Measurements from ENCODE around the gene DPP9. TPM values are rescaled to one million over a fixed set of nuclear protein-coding genes. Genes with fewer than 3 reads are reported as not detected.

Gene DPP9
- total and polyA plus RNA-seq, 2 of the 4 experiments (the other 2 are of a cell fraction): 12.4 to 33.0 TPM

DNA sequence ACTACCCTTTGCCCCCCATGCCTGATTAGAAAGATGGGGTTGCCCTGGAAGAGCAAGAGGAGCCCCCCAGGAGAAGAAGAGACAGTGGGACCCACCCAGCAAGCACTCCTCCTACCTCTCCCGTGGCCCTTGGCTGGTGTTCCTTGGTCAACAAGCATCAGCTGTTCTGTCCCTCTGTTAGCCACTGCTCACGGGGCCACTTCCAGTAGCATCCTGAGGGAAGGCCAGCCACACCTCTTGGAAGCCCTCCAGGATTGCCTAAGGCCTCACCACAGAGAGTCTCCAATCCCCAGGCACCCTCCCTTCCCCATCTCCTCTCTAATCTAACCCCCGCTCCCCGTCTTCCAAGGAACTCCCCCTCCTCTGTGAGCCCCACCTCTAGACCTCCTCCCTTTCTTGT is 15.1 kb upstream of the DPP9 start:
- dilution Hi-C loops (cut with HindIII; ENCODE audit: low sequenced_read_pairs, unreplicated experiment) (no loop called here), in situ Hi-C loops (cut with MboI; ENCODE audit: low sequenced_read_pairs) (no loop called here), intact Hi-C loops (cut with micrococcal nuclease) (loop anchor here (10.0 kb wide), 1 partner anchor 296 kb away; no protein-coding TSS in a partner anchor)
- no peak overlapping the region for H2BK5ac ChIP-seq (ENCODE audit: low read depth, low read length, poor library complexity, severe bottlenecking)
- no peak overlapping the region for H2BK20ac ChIP-seq (ENCODE audit: low read depth, low read length)
- no peak overlapping the region for H4K5ac ChIP-seq (ENCODE audit: low read depth, low read length)
- no peaks in the 10 kb centered on the region for H3K79me1 ChIP-seq (ENCODE audit: low read depth in 1 of 2, low read length in 2 of 2)
- no peak overlapping the region for H2BK15ac ChIP-seq (ENCODE audit: low read depth, low read length)
- no peaks in the 10 kb centered on the region for H3K9me3 ChIP-seq (ENCODE audit: control insufficient read depth, insufficient read depth, low read length)
- H3K9me1 ChIP-seq (ENCODE audit: insufficient read depth, low read length): no peaks in the 10 kb centered on the region
- no peak overlapping the region for H2AK5ac ChIP-seq (ENCODE audit: low read depth, low read length)
- H3K4me1 ChIP-seq (ENCODE audit: control insufficient read depth, insufficient read depth, low read length): no peaks in the 10 kb centered on the region
- H3K36me3 ChIP-seq (ENCODE audit: control insufficient read depth, insufficient read depth, low read length): no peaks in the 10 kb centered on the region
- ChIA-PET CTCF (interaction anchor here (1.9 kb wide), 1 partner anchor 51 kb away, joined by 6 read pairs; no protein-coding TSS in a partner anchor), POLR2A (ENCODE audit: unreplicated experiment) (no interaction called here)
- no peak overlapping the region for H3K4me2 ChIP-seq (ENCODE audit: low read depth, low read length)
- peaks cover 15% of the 10 kb centered on the region for H3K27me3 ChIP-seq (ENCODE audit: control insufficient read depth, insufficient read depth, low read length)
- H2BK120ac ChIP-seq (ENCODE audit: low read depth, low read length): no peak overlapping the region
- no peak overlapping the region for H4K8ac ChIP-seq (ENCODE audit: low read depth in 2 of 2, low read length in 2 of 2)
- no peak overlapping the region for H3K4me3 ChIP-seq (ENCODE audit: insufficient read depth, low read depth, low read length)
- TF ChIP-seq POLR2A (IDR thresholded peaks at IDR 0.05; ENCODE audit: low read depth, low read length): no peak
- no peak for TF ChIP-seq NFE2L2 (IDR thresholded peaks at IDR 0.05; ENCODE audit: low read depth, low read length)
- no peak for TF ChIP-seq BHLHE40 (IDR thresholded peaks at IDR 0.05; ENCODE audit: low read depth, low read length)
- no peak for TF ChIP-seq RCOR1 (IDR thresholded peaks at IDR 0.05; ENCODE audit: insufficient replicate concordance, low read length)
- TF ChIP-seq FOS (IDR thresholded peaks at IDR 0.05; ENCODE audit: low read depth, low read length): no peak
- no peak for TF ChIP-seq CHD1 (IDR thresholded peaks at IDR 0.05; ENCODE audit: low read depth, low read length)
- TF ChIP-seq SMC3 (IDR thresholded peaks at IDR 0.05; ENCODE audit: low read depth, low read length): no peak
- no peak for TF ChIP-seq CEBPB (IDR thresholded peaks at IDR 0.05; ENCODE audit: low read depth, low read length)
- no peak for TF ChIP-seq RAD21 (IDR thresholded peaks at IDR 0.05; ENCODE audit: low read length)
- TF ChIP-seq, protein P1, sequence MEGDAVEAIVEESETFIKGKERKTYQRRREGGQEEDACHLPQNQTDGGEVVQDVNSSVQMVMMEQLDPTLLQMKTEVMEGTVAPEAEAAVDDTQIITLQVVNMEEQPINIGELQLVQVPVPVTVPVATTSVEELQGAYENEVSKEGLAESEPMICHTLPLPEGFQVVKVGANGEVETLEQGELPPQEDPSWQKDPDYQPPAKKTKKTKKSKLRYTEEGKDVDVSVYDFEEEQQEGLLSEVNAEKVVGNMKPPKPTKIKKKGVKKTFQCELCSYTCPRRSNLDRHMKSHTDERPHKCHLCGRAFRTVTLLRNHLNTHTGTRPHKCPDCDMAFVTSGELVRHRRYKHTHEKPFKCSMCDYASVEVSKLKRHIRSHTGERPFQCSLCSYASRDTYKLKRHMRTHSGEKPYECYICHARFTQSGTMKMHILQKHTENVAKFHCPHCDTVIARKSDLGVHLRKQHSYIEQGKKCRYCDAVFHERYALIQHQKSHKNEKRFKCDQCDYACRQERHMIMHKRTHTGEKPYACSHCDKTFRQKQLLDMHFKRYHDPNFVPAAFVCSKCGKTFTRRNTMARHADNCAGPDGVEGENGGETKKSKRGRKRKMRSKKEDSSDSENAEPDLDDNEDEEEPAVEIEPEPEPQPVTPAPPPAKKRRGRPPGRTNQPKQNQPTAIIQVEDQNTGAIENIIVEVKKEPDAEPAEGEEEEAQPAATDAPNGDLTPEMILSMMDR (conservative IDR thresholded peaks at IDR 0.05; ENCODE audit: low read depth, low read length): no peak
- TF ChIP-seq, protein P2, sequence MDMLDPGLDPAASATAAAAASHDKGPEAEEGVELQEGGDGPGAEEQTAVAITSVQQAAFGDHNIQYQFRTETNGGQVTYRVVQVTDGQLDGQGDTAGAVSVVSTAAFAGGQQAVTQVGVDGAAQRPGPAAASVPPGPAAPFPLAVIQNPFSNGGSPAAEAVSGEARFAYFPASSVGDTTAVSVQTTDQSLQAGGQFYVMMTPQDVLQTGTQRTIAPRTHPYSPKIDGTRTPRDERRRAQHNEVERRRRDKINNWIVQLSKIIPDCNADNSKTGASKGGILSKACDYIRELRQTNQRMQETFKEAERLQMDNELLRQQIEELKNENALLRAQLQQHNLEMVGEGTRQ (IDR thresholded peaks at IDR 0.05; ENCODE audit: low read depth, low read length): no peak
- TF ChIP-seq, protein P3, sequence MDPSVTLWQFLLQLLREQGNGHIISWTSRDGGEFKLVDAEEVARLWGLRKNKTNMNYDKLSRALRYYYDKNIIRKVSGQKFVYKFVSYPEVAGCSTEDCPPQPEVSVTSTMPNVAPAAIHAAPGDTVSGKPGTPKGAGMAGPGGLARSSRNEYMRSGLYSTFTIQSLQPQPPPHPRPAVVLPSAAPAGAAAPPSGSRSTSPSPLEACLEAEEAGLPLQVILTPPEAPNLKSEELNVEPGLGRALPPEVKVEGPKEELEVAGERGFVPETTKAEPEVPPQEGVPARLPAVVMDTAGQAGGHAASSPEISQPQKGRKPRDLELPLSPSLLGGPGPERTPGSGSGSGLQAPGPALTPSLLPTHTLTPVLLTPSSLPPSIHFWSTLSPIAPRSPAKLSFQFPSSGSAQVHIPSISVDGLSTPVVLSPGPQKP (IDR thresholded peaks at IDR 0.05; ENCODE audit: borderline replicate concordance, low read depth, low read length): no peak
- ATAC-seq (ENCODE audit: low read depth): no peak
- no TSS peak for BruUV-seq (replicated peaks)
- H3K14ac ChIP-seq (replicated peaks; ENCODE audit: low read depth, low read length): no peak overlapping the region
- H3K23ac ChIP-seq (ENCODE audit: low read depth, low read length): no peak overlapping the region
- H3K4ac ChIP-seq (ENCODE audit: low read depth, low read length): no peak overlapping the region
- no peak overlapping the region for H2AK9ac ChIP-seq (replicated peaks; ENCODE audit: low read depth, low read length, poor library complexity)
- H4K20me1 ChIP-seq (ENCODE audit: insufficient read depth, low read length): no peaks in the 10 kb centered on the region
- no peak overlapping the region for H3K9ac ChIP-seq (ENCODE audit: low read depth, low read length)
- H3K27ac ChIP-seq (ENCODE audit: insufficient read depth, low read length): no peak overlapping the region
- H4K91ac ChIP-seq (ENCODE audit: insufficient read depth, low read depth, low read length): no peak overlapping the region
- H3K56ac ChIP-seq (ENCODE audit: extremely low read depth, insufficient read depth, low read length): no peak overlapping the region
- WGBS, 2 experiments (ENCODE audit: extremely low coverage in 2 of 2, insufficient read length in 1 of 2): no CpG with 5 or more reads among the region's 4 CpGs
- no peak for DNase-seq
- H3K18ac ChIP-seq (ENCODE audit: low read depth, low read length): no peak overlapping the region
- H2AFZ ChIP-seq (replicated peaks; ENCODE audit: low read length, poor library complexity): no peak overlapping the region

All from IMR-90 (cell line).